Astrocyte (in vitro differentiated cells and primary cell): ENCODE data around the gene MAPRE2. TPM values are rescaled to one million over a fixed set of nuclear protein-coding genes. Genes with fewer than 3 reads are reported as not detected.
A peak's percentile ranks its signal among the peaks of the same experiment; 100 is the strongest.

Experiments used
- DNase-seq: peaks from one replicate; pipeline ENCODE4 v3.0.0-alpha.2; 2010; ENCODE audit warnings: low read depth
- FAIRE-seq: peaks from 2 replicates; lab custom pipeline; 2011; peaks lifted over from hg19 to GRCh38; lab: Jason Lieb, UNC
- H2AFZ ChIP-seq: 2 replicates; pipeline ENCODE4 v1.6.0; 2012; ENCODE audit warnings: low read depth, low read length, inconsistent platforms
- H3K27ac ChIP-seq: 2 replicates; pipeline ENCODE4 v1.5.1; 2011; ENCODE audit warnings: low read depth, low read length, inconsistent platforms
- H3K27me3 ChIP-seq: 2 replicates; pipeline ENCODE4 v1.6.0; 2011; ENCODE audit warnings: low read length, inconsistent platforms; ENCODE audit not compliant: insufficient read depth
- H3K36me3 ChIP-seq: 2 replicates; pipeline ENCODE4 v1.5.1; 2011; ENCODE audit warnings: low read length, inconsistent platforms; ENCODE audit not compliant: insufficient read depth
- H3K4me1 ChIP-seq: 2 replicates; pipeline ENCODE4 v1.5.1; 2011; ENCODE audit warnings: low read length, inconsistent platforms; ENCODE audit not compliant: insufficient read depth
- H3K4me2 ChIP-seq: 2 replicates; pipeline ENCODE4 v1.6.0; 2012; ENCODE audit warnings: low read length, inconsistent platforms
- H3K4me3 ChIP-seq: 2 replicates; pipeline ENCODE4 v1.5.1; 2011; ENCODE audit warnings: low read depth, mild to moderate bottlenecking, low read length, inconsistent platforms; ENCODE audit not compliant: insufficient read depth
- H3K79me2 ChIP-seq: 2 replicates; pipeline ENCODE4 v1.6.0; 2012; ENCODE audit warnings: mild to moderate bottlenecking, low read length, inconsistent platforms; ENCODE audit not compliant: insufficient read depth
- H3K9ac ChIP-seq: 2 replicates; pipeline ENCODE4 v1.6.0; 2012; ENCODE audit warnings: mild to moderate bottlenecking, low read length, inconsistent platforms
- H3K9me3 ChIP-seq: 2 replicates; pipeline ENCODE4 v1.5.1; 2012; ENCODE audit warnings: low read depth, mild to moderate bottlenecking, low read length, inconsistent platforms; ENCODE audit not compliant: insufficient read depth
- H4K20me1 ChIP-seq: 2 replicates; pipeline ENCODE4 v1.6.0; 2012; ENCODE audit warnings: low read length, inconsistent platforms; ENCODE audit not compliant: insufficient read depth
- H3K27ac Mint-ChIP-seq: one replicate; pipeline ENCODE4 v1.8.0; 2021; ENCODE audit warnings: mild to moderate bottlenecking, mixed read lengths; ENCODE audit not compliant: unreplicated experiment
- H3K27me3 Mint-ChIP-seq: one replicate; pipeline ENCODE4 v1.8.0; 2021; ENCODE audit warnings: low read depth, mixed read lengths; ENCODE audit not compliant: unreplicated experiment
- H3K36me3 Mint-ChIP-seq: one replicate; pipeline ENCODE4 v1.8.0; 2021; ENCODE audit warnings: low read depth, mixed read lengths; ENCODE audit not compliant: unreplicated experiment
- H3K4me1 Mint-ChIP-seq: one replicate; pipeline ENCODE4 v1.8.0; 2021; ENCODE audit warnings: low read depth, mixed read lengths; ENCODE audit not compliant: unreplicated experiment
- H3K4me3 Mint-ChIP-seq: one replicate; pipeline ENCODE4 v1.8.0; 2021; ENCODE audit warnings: mild to moderate bottlenecking, moderate library complexity, mixed read lengths; ENCODE audit not compliant: unreplicated experiment
- H3K9me3 Mint-ChIP-seq: one replicate; pipeline ENCODE4 v1.8.0; 2021; ENCODE audit warnings: mild to moderate bottlenecking, mixed read lengths; ENCODE audit not compliant: unreplicated experiment
- CTCF ChIP-seq: IDR thresholded peaks from 2 replicates; pipeline ENCODE4 v1.5.1; 2011; ENCODE audit warnings: low read depth, mild to moderate bottlenecking, inconsistent platforms, low read length, moderate library complexity; ENCODE audit not compliant: insufficient read depth
- EZH2 ChIP-seq: IDR thresholded peaks from 2 replicates; pipeline ENCODE4 v1.6.1; 2012; ENCODE audit warnings: mild to moderate bottlenecking, low read length, inconsistent platforms; ENCODE audit not compliant: insufficient read depth
- total RNA-seq: library from RNA; stranded (reverse); gene quantifications from 2 replicates; pipeline ENCODE4 v1.2.1, GENCODE V29; 2021

The MAPRE2 gene
- total RNA-seq, 1 donor from 2014 or later = 33.8 TPM

GRCh38 chr18:35097763-35098162 is 56.5 kb downstream of the MAPRE2 start:
- Mint-ChIP-seq H3K4me3 (no peak overlapping the region), H3K27ac (no peak overlapping the region)
- no peak for FAIRE-seq

GRCh38 chr18:35099911-35100310 is 58.7 kb downstream of the MAPRE2 start:
- Mint-ChIP-seq H3K27ac (no peak overlapping the region), H3K36me3 (peaks cover 3% of the 10 kb centered on the region), H3K4me1 (peaks cover 13% of the 10 kb centered on the region), H3K9me3 (no peaks in the 10 kb centered on the region), H3K4me3 (no peak overlapping the region), H3K27me3 (no peaks in the 10 kb centered on the region)
- Histone ChIP-seq H3K4me1 (peaks cover 7% of the 10 kb centered on the region), H3K4me2 (no peak overlapping the region), H3K27me3 (no peaks in the 10 kb centered on the region), H3K9ac (no peak overlapping the region), H2AFZ (no peak overlapping the region), H4K20me1 (no peaks in the 10 kb centered on the region), H3K4me3 (no peak overlapping the region), H3K9me3 (no peaks in the 10 kb centered on the region), H3K27ac (no peak overlapping the region), H3K79me2 (no peaks in the 10 kb centered on the region), H3K36me3 (no peaks in the 10 kb centered on the region)
- FAIRE-seq (no peak), DNase-seq (peak; percentile 51)
- no peak for TF ChIP-seq CTCF

More at GRCh38 chr18:35097763-35098162, 56.5 kb downstream of the MAPRE2 start:
- H3K9ac ChIP-seq = no peak overlapping the region
- no peak for DNase-seq
- no peaks in the 10 kb centered on the region for H3K27me3 ChIP-seq
- H3K4me1 Mint-ChIP-seq = peaks cover 13% of the 10 kb centered on the region
- no peaks in the 10 kb centered on the region for H4K20me1 ChIP-seq
- H3K4me3 ChIP-seq = no peak overlapping the region
- H3K4me2 ChIP-seq = no peak overlapping the region
- TF ChIP-seq CTCF = no peak
- no peak for TF ChIP-seq EZH2
- H3K9me3 ChIP-seq = no peaks in the 10 kb centered on the region
- H3K36me3 Mint-ChIP-seq = peaks cover 3% of the 10 kb centered on the region
- H2AFZ ChIP-seq = no peak overlapping the region
- H3K4me1 ChIP-seq = peaks cover 7% of the 10 kb centered on the region
- H3K27me3 Mint-ChIP-seq = no peaks in the 10 kb centered on the region
- no peaks in the 10 kb centered on the region for H3K9me3 Mint-ChIP-seq
- H3K36me3 ChIP-seq = no peaks in the 10 kb centered on the region
- H3K79me2 ChIP-seq = no peaks in the 10 kb centered on the region
- no peak overlapping the region for H3K27ac ChIP-seq

GRCh38 chr18:35104391-35105051 is 63.3 kb downstream of the MAPRE2 start:
- Histone ChIP-seq H3K9me3 (no peaks in the 10 kb centered on the region), H3K9ac (no peak overlapping the region), H3K27me3 (no peaks in the 10 kb centered on the region), H4K20me1 (no peaks in the 10 kb centered on the region), H3K36me3 (no peaks in the 10 kb centered on the region), H3K27ac (no peak overlapping the region), H3K4me1 (no peaks in the 10 kb centered on the region), H3K79me2 (no peaks in the 10 kb centered on the region), H3K4me3 (no peak overlapping the region), H3K4me2 (no peak overlapping the region), H2AFZ (no peak overlapping the region)
- DNase-seq = no peak
- Mint-ChIP-seq H3K4me3 (no peak overlapping the region), H3K36me3 (peaks cover 3% of the 10 kb centered on the region), H3K27ac (no peak overlapping the region), H3K9me3 (no peaks in the 10 kb centered on the region), H3K4me1 (peaks cover 4% of the 10 kb centered on the region), H3K27me3 (no peaks in the 10 kb centered on the region)
- no peak for FAIRE-seq
- TF ChIP-seq CTCF (no peak), EZH2 (no peak)
